Kidney glomerular epithelial cell (primary cell): ENCODE results near the gene FAAP20.

Experiments
- DNase-seq: peaks from one replicate; lab custom pipeline; 2025; lab: John Stamatoyannopoulos, UW

Gene FAAP20

GRCh38 chr1:2210084-2210653, 15.6 kb upstream of the FAAP20 start:
- DNase-seq, result no peak

- DNase-seq, result no peak
These were observed 15.0 kb upstream of the FAAP20 start for GRCh38 chr1:2209400-2210083.

GRCh38 chr1:2208309-2209239, 14.0 kb upstream of the FAAP20 start:
- DNase-seq, result peak; percentile 69

GRCh38 chr1:2206813-2207487, 12.4 kb upstream of the FAAP20 start:
- no peak for DNase-seq

GRCh38 chr1:2205191-2205952, 10.8 kb upstream of the FAAP20 start:
- DNase-seq, result peak; percentile 55

GRCh38 chr1:2204415-2205190, 10.0 kb upstream of the FAAP20 start:
- peak; percentile 28 for DNase-seq

GRCh38 chr1:2203671-2204414, 9.3 kb upstream of the FAAP20 start:
- DNase-seq, result no peak

- no peak for DNase-seq
These were observed 8.4 kb upstream of the FAAP20 start for GRCh38 chr1:2202843-2203601.

- no peak for DNase-seq
These were observed 7.5 kb upstream of the FAAP20 start for GRCh38 chr1:2202008-2202575.

GRCh38 chr1:2201062-2201461, 6.5 kb upstream of the FAAP20 start:
- no peak for DNase-seq

GRCh38 chr1:2200308-2200943, 5.9 kb upstream of the FAAP20 start:
- DNase-seq, result no peak

- peak; percentile 75 for DNase-seq
These were observed 4.7 kb upstream of the FAAP20 start for GRCh38 chr1:2199042-2199810.

- DNase-seq, result no peak
These were observed 4.0 kb upstream of the FAAP20 start for GRCh38 chr1:2198571-2198970.

- DNase-seq, result no peak
These were observed 3.2 kb upstream of the FAAP20 start for GRCh38 chr1:2197707-2198165.

- DNase-seq, result no peak
These were observed 2.5 kb upstream of the FAAP20 start for GRCh38 chr1:2196901-2197638.

GRCh38 chr1:2195785-2196184, 1.2 kb upstream of the FAAP20 start:
- DNase-seq, result no peak
